GM23338 (cell line): ENCODE data around the gene EXOC6. TPM values are rescaled to one million over a fixed set of nuclear protein-coding genes. Genes with fewer than 3 reads are reported as not detected.
A peak's percentile ranks its signal among the peaks of the same experiment; 100 is the strongest.

Source experiments
- ATAC-seq: fragments of 200-7000 bp; cut with Tn5 transposase; 3 replicates; pipeline ENCODE4 v1.9.1; 2020
- DNase-seq: peaks from one replicate; pipeline ENCODE4 v3.0.0-alpha.2; 2015; ENCODE audit warnings: low spot score
- H2AFZ ChIP-seq: fragments of 200-600 bp; sonication (generic); 2 replicates; pipeline ENCODE4 v1.8.0; 2016; ENCODE audit warnings: antibody characterized with exemption, mild to moderate bottlenecking, moderate library complexity
- H3F3A ChIP-seq: fragments of 200-600 bp; sonication (generic); replicated peaks from 2 replicates; pipeline ENCODE4 v1.8.0; 2017; ENCODE audit warnings: antibody characterized with exemption, mixed run types, low read depth
- H3K27ac ChIP-seq: fragments of 200-600 bp; sonication (generic); 2 replicates; pipeline ENCODE4 v1.6.1; 2016; ENCODE audit warnings: low read depth
- H3K27me3 ChIP-seq: fragments of 200-600 bp; sonication (generic); 2 replicates; pipeline ENCODE4 v1.8.0; 2016; ENCODE audit warnings: mild to moderate bottlenecking, mixed run types, moderate library complexity; ENCODE audit not compliant: insufficient read depth
- H3K36me3 ChIP-seq: fragments of 200-600 bp; sonication (generic); 2 replicates; pipeline ENCODE4 v1.8.0; 2016; ENCODE audit warnings: mild to moderate bottlenecking; ENCODE audit not compliant: insufficient read depth
- H3K4me1 ChIP-seq: fragments of 200-600 bp; sonication (generic); 2 replicates; pipeline ENCODE4 v1.8.0; 2016; ENCODE audit warnings: mild to moderate bottlenecking, moderate library complexity; ENCODE audit not compliant: insufficient read depth
- H3K4me2 ChIP-seq: fragments of 200-600 bp; sonication (generic); 2 replicates; pipeline ENCODE4 v1.7.1; 2017; ENCODE audit warnings: mixed run types
- H3K4me3 ChIP-seq: fragments of 200-600 bp; sonication (generic); 2 replicates; pipeline ENCODE4 v1.6.1; 2016; ENCODE audit warnings: mixed run types
- H3K79me2 ChIP-seq: fragments of 200-600 bp; sonication (generic); replicated peaks from 2 replicates; pipeline ENCODE4 v1.8.0; 2017; ENCODE audit warnings: mild to moderate bottlenecking; ENCODE audit not compliant: insufficient read depth
- H3K9me2 ChIP-seq: fragments of 200-600 bp; sonication (generic); 2 replicates; pipeline ENCODE4 v1.8.0; 2017; ENCODE audit not compliant: insufficient read depth
- H4K20me1 ChIP-seq: fragments of 200-600 bp; sonication (generic); replicated peaks from 2 replicates; pipeline ENCODE4 v1.8.0; 2017; ENCODE audit warnings: mild to moderate bottlenecking; ENCODE audit not compliant: insufficient read depth
- H3K27ac Mint-ChIP-seq: 2 replicates; pipeline ENCODE4 v1.8.0; 2020; ENCODE audit warnings: inconsistent platforms, mild to moderate bottlenecking, moderate library complexity, mixed read lengths
- H3K27me3 Mint-ChIP-seq: 3 replicates; pipeline ENCODE4 v1.8.0; 2022; ENCODE audit warnings: low read depth, mild to moderate bottlenecking, moderate library complexity, mixed read lengths, inconsistent platforms; ENCODE audit not compliant: insufficient read depth, poor library complexity
- H3K36me3 Mint-ChIP-seq: 3 replicates; pipeline ENCODE4 v1.8.0; 2021; ENCODE audit warnings: low read depth, mild to moderate bottlenecking, inconsistent platforms, moderate library complexity, mixed read lengths
- H3K4me1 Mint-ChIP-seq: 3 replicates; pipeline ENCODE4 v1.8.0; 2020; ENCODE audit warnings: mild to moderate bottlenecking, inconsistent platforms, mixed read lengths
- H3K4me3 Mint-ChIP-seq: 3 replicates; pipeline ENCODE4 v1.8.0; 2021; ENCODE audit warnings: moderate library complexity, mild to moderate bottlenecking, inconsistent platforms, mixed read lengths
- H3K9me3 Mint-ChIP-seq: 3 replicates; pipeline ENCODE4 v1.8.0; 2020; ENCODE audit warnings: moderate library complexity, mild to moderate bottlenecking, inconsistent platforms, mixed read lengths
- CREB1 ChIP-seq: fragments of 250-450 bp; sonication (Bioruptor Pico); IDR thresholded peaks from 2 replicates; pipeline ENCODE4 v1.5.0; 2020; ENCODE audit warnings: low read depth, mild to moderate bottlenecking, moderate library complexity
- CTCF ChIP-seq, 2 experiments: fragments of 200-600 bp in 1 of 2; sonication (generic) in 1 of 2; conservative IDR thresholded peaks; 2 replicates each; pipeline versions ENCODE4 v1.5.1 to v1.6.1; 2016 to 2017; ENCODE audit warnings: antibody characterized with exemption in 2 of 2, low read depth in 2 of 2, mild to moderate bottlenecking in 2 of 2, moderate library complexity in 1 of 2
- EZH2 ChIP-seq: fragments of 200-600 bp; sonication (generic); IDR thresholded peaks from one replicate; pipeline ENCODE4 v1.8.0; 2017; ENCODE audit warnings: antibody characterized with exemption, mild to moderate bottlenecking, low read depth; ENCODE audit not compliant: unreplicated experiment
- EZH2phosphoT487 ChIP-seq: fragments of 200-600 bp; sonication (generic); IDR thresholded peaks from one replicate; pipeline ENCODE4 v1.8.1; 2018; ENCODE audit warnings: antibody characterized with exemption; ENCODE audit not compliant: unreplicated experiment
- JUNB ChIP-seq: IDR thresholded peaks from one replicate; pipeline ENCODE4 v1.6.1; 2016; ENCODE audit warnings: antibody characterized with exemption; ENCODE audit not compliant: unreplicated experiment
- NANOG ChIP-seq: IDR thresholded peaks from 2 replicates; pipeline ENCODE4 v1.6.1; 2016; ENCODE audit warnings: antibody characterized with exemption, borderline replicate concordance
- POLR2AphosphoS5 ChIP-seq: IDR thresholded peaks from 2 replicates; pipeline ENCODE4 v1.6.1; 2016; ENCODE audit warnings: antibody characterized with exemption, low read depth
- REST ChIP-seq: IDR thresholded peaks from one replicate; pipeline ENCODE4 v1.6.1; 2018; ENCODE audit warnings: antibody characterized with exemption; ENCODE audit not compliant: unreplicated experiment
- STAT1 ChIP-seq: IDR thresholded peaks from one replicate; pipeline ENCODE4 v1.6.1; 2016; ENCODE audit warnings: antibody characterized with exemption; ENCODE audit not compliant: unreplicated experiment
- ZNF114 ChIP-seq: fragments of 250-450 bp; sonication (Bioruptor Pico); IDR thresholded peaks from 2 replicates; pipeline ENCODE4 v1.5.0; 2020; ENCODE audit warnings: mild to moderate bottlenecking, moderate library complexity
- ZNF331 ChIP-seq: fragments of 250-450 bp; sonication (Bioruptor Pico); IDR thresholded peaks from 2 replicates; pipeline ENCODE4 v1.5.0; 2020; ENCODE audit warnings: low read depth, mild to moderate bottlenecking, moderate library complexity
- polyA plus RNA-seq: library from polyadenylated mRNA; unstranded; fragments of >200 nt; fragmentation: Nextera tagmentation; extraction: Ambion mirVana; gene quantifications from 2 replicates; pipeline ENCODE4 v1.2.1, GENCODE V29; 2016
- total RNA-seq: library from RNA; depleted of rRNA; stranded (reverse); fragments of >200 nt; shearing (Covaris generic); gene quantifications from 2 replicates; pipeline ENCODE4 v1.2.3, GENCODE V29; 2014
- TF ChIP-seq, protein P1 (sequence below): fragments of 250-450 bp; sonication (Bioruptor Pico); IDR thresholded peaks from 2 replicates; pipeline ENCODE4 v1.5.0; 2020; ENCODE audit warnings: mild to moderate bottlenecking, moderate library complexity
- TF ChIP-seq, protein P2 (sequence below): IDR thresholded peaks from 2 replicates; pipeline ENCODE4 v1.6.1; 2016; ENCODE audit warnings: antibody characterized with exemption

EXOC6 gene
- total and polyA plus RNA-seq, 2 experiments from 2014 or later = 5.0 to 6.0 TPM

DNA sequence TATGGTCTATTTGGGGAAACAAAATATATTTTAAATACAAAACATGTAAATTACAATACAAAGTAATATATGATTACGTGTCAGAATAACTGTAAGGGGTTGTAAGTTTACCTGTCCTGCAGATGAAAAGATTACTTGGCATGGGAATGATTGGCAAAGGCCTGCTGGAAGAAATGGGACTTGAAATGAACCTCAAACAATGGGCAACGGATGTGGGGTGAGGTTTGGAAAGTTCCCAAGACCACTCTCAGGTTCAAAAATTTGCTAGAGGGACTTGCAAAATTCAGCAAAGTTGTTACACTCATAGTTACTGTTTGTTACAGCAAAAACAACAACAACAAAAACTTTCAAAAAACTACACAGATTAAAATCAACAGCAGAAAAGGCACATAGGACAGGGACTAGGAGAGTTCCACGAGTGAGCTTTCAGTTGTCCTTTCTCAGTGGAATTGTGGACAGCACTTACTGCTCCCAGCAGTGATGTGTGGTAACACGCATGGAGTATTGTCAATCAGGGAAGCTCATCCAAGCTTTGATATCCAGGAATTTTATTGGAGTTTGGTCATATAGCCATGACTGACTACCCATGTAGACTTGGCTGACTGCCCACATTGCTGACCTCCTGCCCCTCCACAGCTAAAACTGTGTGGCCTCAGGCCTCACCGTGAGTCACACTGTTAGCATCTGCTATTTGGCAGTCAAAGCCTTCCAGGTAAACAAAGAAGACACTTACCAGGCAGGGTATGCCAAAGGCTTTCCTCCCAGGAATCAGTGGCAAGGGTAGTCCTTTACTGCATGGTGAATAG is 43.8 kb downstream of the EXOC6 start:
- Histone ChIP-seq H3K27me3 (no peaks in the 10 kb centered on the region), H3K9me2 (no peaks in the 10 kb centered on the region), H3K79me2 (no peaks in the 10 kb centered on the region), H3K4me1 (peaks cover 34% of the 10 kb centered on the region), H3K4me3 (no peak overlapping the region), H3K27ac (no peak overlapping the region), H3F3A (no peaks in the 10 kb centered on the region), H3K36me3 (no peaks in the 10 kb centered on the region), H2AFZ (no peak overlapping the region), H4K20me1 (no peaks in the 10 kb centered on the region), H3K4me2 (no peak overlapping the region)
- Mint-ChIP-seq H3K9me3 (no peaks in the 10 kb centered on the region), H3K27ac (peak overlapping the region; percentile 51), H3K4me1 (peaks cover 36% of the 10 kb centered on the region), H3K4me3 (no peak overlapping the region), H3K36me3 (no peaks in the 10 kb centered on the region), H3K27me3 (no peaks in the 10 kb centered on the region)
- peak; percentile 45 for DNase-seq
- TF ChIP-seq ZNF331 (CRISPR knock-in tag) = no peak
- TF ChIP-seq JUNB = no peak
- TF ChIP-seq, protein P1, sequence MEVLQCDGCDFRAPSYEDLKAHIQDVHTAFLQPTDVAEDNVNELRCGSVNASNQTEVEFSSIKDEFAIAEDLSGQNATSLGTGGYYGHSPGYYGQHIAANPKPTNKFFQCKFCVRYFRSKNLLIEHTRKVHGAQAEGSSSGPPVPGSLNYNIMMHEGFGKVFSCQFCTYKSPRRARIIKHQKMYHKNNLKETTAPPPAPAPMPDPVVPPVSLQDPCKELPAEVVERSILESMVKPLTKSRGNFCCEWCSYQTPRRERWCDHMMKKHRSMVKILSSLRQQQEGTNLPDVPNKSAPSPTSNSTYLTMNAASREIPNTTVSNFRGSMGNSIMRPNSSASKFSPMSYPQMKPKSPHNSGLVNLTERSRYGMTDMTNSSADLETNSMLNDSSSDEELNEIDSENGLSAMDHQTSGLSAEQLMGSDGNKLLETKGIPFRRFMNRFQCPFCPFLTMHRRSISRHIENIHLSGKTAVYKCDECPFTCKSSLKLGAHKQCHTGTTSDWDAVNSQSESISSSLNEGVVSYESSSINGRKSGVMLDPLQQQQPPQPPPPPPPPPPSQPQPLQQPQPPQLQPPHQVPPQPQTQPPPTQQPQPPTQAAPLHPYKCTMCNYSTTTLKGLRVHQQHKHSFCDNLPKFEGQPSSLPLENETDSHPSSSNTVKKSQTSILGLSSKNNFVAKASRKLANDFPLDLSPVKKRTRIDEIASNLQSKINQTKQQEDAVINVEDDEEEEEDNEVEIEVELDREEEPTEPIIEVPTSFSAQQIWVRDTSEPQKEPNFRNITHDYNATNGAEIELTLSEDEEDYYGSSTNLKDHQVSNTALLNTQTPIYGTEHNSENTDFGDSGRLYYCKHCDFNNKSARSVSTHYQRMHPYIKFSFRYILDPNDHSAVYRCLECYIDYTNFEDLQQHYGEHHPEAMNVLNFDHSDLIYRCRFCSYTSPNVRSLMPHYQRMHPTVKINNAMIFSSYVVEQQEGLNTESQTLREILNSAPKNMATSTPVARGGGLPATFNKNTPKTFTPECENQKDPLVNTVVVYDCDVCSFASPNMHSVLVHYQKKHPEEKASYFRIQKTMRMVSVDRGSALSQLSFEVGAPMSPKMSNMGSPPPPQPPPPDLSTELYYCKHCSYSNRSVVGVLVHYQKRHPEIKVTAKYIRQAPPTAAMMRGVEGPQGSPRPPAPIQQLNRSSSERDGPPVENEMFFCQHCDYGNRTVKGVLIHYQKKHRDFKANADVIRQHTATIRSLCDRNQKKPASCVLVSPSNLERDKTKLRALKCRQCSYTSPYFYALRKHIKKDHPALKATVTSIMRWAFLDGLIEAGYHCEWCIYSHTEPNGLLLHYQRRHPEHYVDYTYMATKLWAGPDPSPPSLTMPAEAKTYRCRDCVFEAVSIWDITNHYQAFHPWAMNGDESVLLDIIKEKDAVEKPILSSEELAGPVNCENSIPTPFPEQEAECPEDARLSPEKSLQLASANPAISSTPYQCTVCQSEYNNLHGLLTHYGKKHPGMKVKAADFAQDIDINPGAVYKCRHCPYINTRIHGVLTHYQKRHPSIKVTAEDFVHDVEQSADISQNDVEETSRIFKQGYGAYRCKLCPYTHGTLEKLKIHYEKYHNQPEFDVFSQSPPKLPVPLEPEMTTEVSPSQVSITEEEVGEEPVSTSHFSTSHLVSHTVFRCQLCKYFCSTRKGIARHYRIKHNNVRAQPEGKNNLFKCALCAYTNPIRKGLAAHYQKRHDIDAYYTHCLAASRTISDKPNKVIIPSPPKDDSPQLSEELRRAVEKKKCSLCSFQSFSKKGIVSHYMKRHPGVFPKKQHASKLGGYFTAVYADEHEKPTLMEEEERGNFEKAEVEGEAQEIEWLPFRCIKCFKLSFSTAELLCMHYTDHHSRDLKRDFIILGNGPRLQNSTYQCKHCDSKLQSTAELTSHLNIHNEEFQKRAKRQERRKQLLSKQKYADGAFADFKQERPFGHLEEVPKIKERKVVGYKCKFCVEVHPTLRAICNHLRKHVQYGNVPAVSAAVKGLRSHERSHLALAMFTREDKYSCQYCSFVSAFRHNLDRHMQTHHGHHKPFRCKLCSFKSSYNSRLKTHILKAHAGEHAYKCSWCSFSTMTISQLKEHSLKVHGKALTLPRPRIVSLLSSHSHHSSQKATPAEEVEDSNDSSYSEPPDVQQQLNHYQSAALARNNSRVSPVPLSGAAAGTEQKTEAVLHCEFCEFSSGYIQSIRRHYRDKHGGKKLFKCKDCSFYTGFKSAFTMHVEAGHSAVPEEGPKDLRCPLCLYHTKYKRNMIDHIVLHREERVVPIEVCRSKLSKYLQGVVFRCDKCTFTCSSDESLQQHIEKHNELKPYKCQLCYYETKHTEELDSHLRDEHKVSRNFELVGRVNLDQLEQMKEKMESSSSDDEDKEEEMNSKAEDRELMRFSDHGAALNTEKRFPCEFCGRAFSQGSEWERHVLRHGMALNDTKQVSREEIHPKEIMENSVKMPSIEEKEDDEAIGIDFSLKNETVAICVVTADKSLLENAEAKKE (CRISPR knock-in tag) = no peak
- TF ChIP-seq STAT1 = no peak
- TF ChIP-seq REST = no peak
- TF ChIP-seq NANOG = no peak
- TF ChIP-seq, protein P2, sequence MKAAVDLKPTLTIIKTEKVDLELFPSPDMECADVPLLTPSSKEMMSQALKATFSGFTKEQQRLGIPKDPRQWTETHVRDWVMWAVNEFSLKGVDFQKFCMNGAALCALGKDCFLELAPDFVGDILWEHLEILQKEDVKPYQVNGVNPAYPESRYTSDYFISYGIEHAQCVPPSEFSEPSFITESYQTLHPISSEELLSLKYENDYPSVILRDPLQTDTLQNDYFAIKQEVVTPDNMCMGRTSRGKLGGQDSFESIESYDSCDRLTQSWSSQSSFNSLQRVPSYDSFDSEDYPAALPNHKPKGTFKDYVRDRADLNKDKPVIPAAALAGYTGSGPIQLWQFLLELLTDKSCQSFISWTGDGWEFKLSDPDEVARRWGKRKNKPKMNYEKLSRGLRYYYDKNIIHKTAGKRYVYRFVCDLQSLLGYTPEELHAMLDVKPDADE = no peak
- no peak for TF ChIP-seq CREB1 (CRISPR knock-in tag)
- TF ChIP-seq EZH2 = no peak
- no peak for TF ChIP-seq POLR2AphosphoS5
- TF ChIP-seq ZNF114 (CRISPR knock-in tag) = no peak
- TF ChIP-seq EZH2phosphoT487 = no peak
- no peak for TF ChIP-seq CTCF (conservative IDR thresholded peaks at IDR 0.05; ENCODE audit: low read depth in 2 of 2)
- peak; percentile 82 for ATAC-seq
